Fibroblast of lung (primary cell): ENCODE results near the gene MSANTD1. TPM values are rescaled to one million over a fixed set of nuclear protein-coding genes. Genes with fewer than 3 reads are reported as not detected.

Source experiments
- DNase-seq, 2 donors: peaks; one replicate each; pipeline versions ENCODE4 v3.0.0 to v3.0.0-alpha.2; 2010; ENCODE audit warnings: low read depth in 2 of 2
- H2AFZ ChIP-seq: 2 replicates; pipeline ENCODE4 v1.5.1; 2012; ENCODE audit warnings: low read length, control low read depth, inconsistent platforms
- H3K27ac ChIP-seq: 2 replicates; pipeline ENCODE4 v1.5.1; 2011; ENCODE audit warnings: low read length, control low read depth; ENCODE audit not compliant: insufficient read depth
- H3K27me3 ChIP-seq: 2 replicates; pipeline ENCODE4 v1.5.1; 2011; ENCODE audit warnings: mild to moderate bottlenecking, low read length; ENCODE audit not compliant: control insufficient read depth, insufficient read depth
- H3K36me3 ChIP-seq: 2 replicates; pipeline ENCODE4 v1.5.1; 2011; ENCODE audit warnings: low read length; ENCODE audit not compliant: control insufficient read depth, insufficient read depth
- H3K4me1 ChIP-seq: 2 replicates; pipeline ENCODE4 v1.5.1; 2011; ENCODE audit warnings: low read length; ENCODE audit not compliant: control insufficient read depth, insufficient read depth; ENCODE audit errors: extremely low read depth
- H3K4me2 ChIP-seq: 2 replicates; pipeline ENCODE4 v1.5.1; 2011; ENCODE audit warnings: low read length, control low read depth; ENCODE audit not compliant: insufficient read depth; ENCODE audit errors: extremely low read depth
- H3K4me3 ChIP-seq, 4 experiments: fragments of 200-600 bp in 1 of 4; sonication (generic) in 1 of 4; replicated peaks in 1 of 4; 2 replicates each; pipeline ENCODE4 v1.5.1; 2011 to 2016; ENCODE audit warnings: low read length in 4 of 4, low read depth in 3 of 4, mild to moderate bottlenecking in 3 of 4, control low read depth in 2 of 4, inconsistent platforms in 1 of 4, mixed read lengths in 1 of 4; ENCODE audit not compliant: insufficient read depth in 1 of 4; ENCODE audit errors: control extremely low read depth in 1 of 4
- H3K79me2 ChIP-seq: 2 replicates; pipeline ENCODE4 v1.5.1; 2012; ENCODE audit warnings: mild to moderate bottlenecking, low read length, inconsistent platforms; ENCODE audit not compliant: control insufficient read depth, insufficient read depth
- H3K9ac ChIP-seq: 2 replicates; pipeline ENCODE4 v1.5.1; 2011; ENCODE audit warnings: mild to moderate bottlenecking, low read length, control low read depth; ENCODE audit not compliant: insufficient read depth
- H3K9me3 ChIP-seq: 2 replicates; pipeline ENCODE4 v1.5.1; 2012; ENCODE audit warnings: low read depth, low read length; ENCODE audit not compliant: control insufficient read depth, insufficient read depth
- H4K20me1 ChIP-seq: 2 replicates; pipeline ENCODE4 v1.5.1; 2011; ENCODE audit warnings: low read length; ENCODE audit not compliant: control insufficient read depth, insufficient read depth; ENCODE audit errors: extremely low read depth
- CTCF ChIP-seq, 2 donors: IDR thresholded peaks in 1 of 2; conservative IDR thresholded peaks in 1 of 2; 1 replicate in 1 of 2; 2 replicates in 1 of 2; pipeline ENCODE4 v1.5.1; 2011 to 2012; ENCODE audit warnings: low read length in 2 of 2, control low read depth in 1 of 2, inconsistent platforms in 1 of 2, low read depth in 1 of 2, mild to moderate bottlenecking in 1 of 2
- EZH2 ChIP-seq: IDR thresholded peaks from 2 replicates; pipeline ENCODE4 v1.5.1; 2012; ENCODE audit warnings: low read length, control low read depth, mild to moderate bottlenecking; ENCODE audit errors: missing control alignments
- polyA plus RNA-seq, 2 donors: library from polyadenylated mRNA; depleted of rRNA in 1 of 2; stranded (reverse) in 1 of 2; unstranded in 1 of 2; fragments of >200 nt; gene quantifications; 2 replicates each; pipeline ENCODE4 v1.2.1, GENCODE V29; 2011 to 2012; ENCODE audit warnings: missing spikeins in 1 of 2
- total RNA-seq: library from RNA; depleted of rRNA; stranded (reverse); fragments of >200 nt; gene quantifications from 2 replicates; pipeline ENCODE4 v1.2.1, GENCODE V29; 2014

MSANTD1 gene
- total and polyA plus RNA-seq, 2 donors (not counting 1 experiment from before 2014, with no cell fraction given), result 0.50 TPM; not detected in 1

DNA sequence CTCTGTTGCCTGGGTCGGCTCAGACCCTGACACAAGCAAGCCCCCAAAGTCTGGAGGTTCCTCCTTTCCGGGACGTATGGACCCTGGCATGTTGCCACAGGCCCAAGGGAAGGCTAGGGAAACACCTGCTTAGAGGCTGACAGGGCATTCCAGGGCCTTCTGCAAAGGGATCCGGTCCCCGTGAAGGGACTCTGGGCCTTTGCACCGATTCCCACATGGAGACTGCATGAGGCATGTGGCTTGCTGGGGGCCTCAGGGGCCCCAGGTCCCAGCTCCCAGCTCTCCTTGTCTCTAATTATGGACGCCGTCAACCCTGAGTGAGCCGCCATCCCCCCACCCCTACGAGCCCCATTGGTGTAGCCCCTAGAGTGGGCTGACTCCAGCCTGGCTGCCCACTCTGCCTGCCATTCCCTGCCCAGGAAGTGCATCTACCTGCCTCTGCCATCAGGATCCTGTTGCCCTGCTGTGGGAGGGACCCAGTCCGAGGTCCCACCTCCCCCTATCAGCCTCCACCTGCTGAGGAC, 39.7 kb downstream of the MSANTD1 start:
- H3K4me2 ChIP-seq, result no peak overlapping the region
- no peak overlapping the region for H3K4me3 ChIP-seq
- no peaks in the 10 kb centered on the region for H3K9me3 ChIP-seq
- H4K20me1 ChIP-seq, result no peaks in the 10 kb centered on the region
- TF ChIP-seq CTCF (conservative IDR thresholded peaks at IDR 0.05 in 1 of 2, IDR thresholded peaks at IDR 0.05 in 1 of 2; ENCODE audit: low read depth in 1 of 2, low read length in 2 of 2) (no peak), EZH2 (no peak)
- H2AFZ ChIP-seq, result no peak overlapping the region
- DNase-seq, result no peak
- no peak overlapping the region for H3K27ac ChIP-seq
- no peaks in the 10 kb centered on the region for H3K27me3 ChIP-seq
- no peak overlapping the region for H3K9ac ChIP-seq
- no peaks in the 10 kb centered on the region for H3K36me3 ChIP-seq
- peaks cover 3% of the 10 kb centered on the region for H3K79me2 ChIP-seq
- peaks cover 5% of the 10 kb centered on the region for H3K4me1 ChIP-seq

GRCh38 chr4:3290476-3290875, 41.5 kb downstream of the MSANTD1 start:
- no peaks in the 10 kb centered on the region for H3K9me3 ChIP-seq
- H3K4me3 ChIP-seq, result no peak overlapping the region
- no peaks in the 10 kb centered on the region for H3K36me3 ChIP-seq
- no peak overlapping the region for H3K27ac ChIP-seq
- no peak for TF ChIP-seq CTCF (conservative IDR thresholded peaks at IDR 0.05 in 1 of 2, IDR thresholded peaks at IDR 0.05 in 1 of 2; ENCODE audit: low read depth in 1 of 2, low read length in 2 of 2)
- no peak for TF ChIP-seq EZH2
- no peak for DNase-seq
- H2AFZ ChIP-seq, result no peak overlapping the region
- H4K20me1 ChIP-seq, result no peaks in the 10 kb centered on the region
- no peaks in the 10 kb centered on the region for H3K27me3 ChIP-seq
- no peak overlapping the region for H3K9ac ChIP-seq
- H3K4me1 ChIP-seq, result peaks cover 10% of the 10 kb centered on the region
- no peak overlapping the region for H3K4me2 ChIP-seq
- peaks cover 16% of the 10 kb centered on the region for H3K79me2 ChIP-seq

GRCh38 chr4:3290889-3291321, 41.9 kb downstream of the MSANTD1 start:
- H3K36me3 ChIP-seq, result no peaks in the 10 kb centered on the region
- no peaks in the 10 kb centered on the region for H3K9me3 ChIP-seq
- peaks cover 9% of the 10 kb centered on the region for H3K4me1 ChIP-seq
- no peak overlapping the region for H3K9ac ChIP-seq
- no peaks in the 10 kb centered on the region for H4K20me1 ChIP-seq
- H3K79me2 ChIP-seq, result peaks cover 18% of the 10 kb centered on the region
- no peak for DNase-seq
- TF ChIP-seq EZH2 (no peak), CTCF (conservative IDR thresholded peaks at IDR 0.05 in 1 of 2, IDR thresholded peaks at IDR 0.05 in 1 of 2; ENCODE audit: low read depth in 1 of 2, low read length in 2 of 2) (no peak)
- H3K27me3 ChIP-seq, result no peaks in the 10 kb centered on the region
- no peak overlapping the region for H2AFZ ChIP-seq
- no peak overlapping the region for H3K4me2 ChIP-seq
- H3K27ac ChIP-seq, result no peak overlapping the region
- no peak overlapping the region for H3K4me3 ChIP-seq
